ENCODE measurements around the gene CCNDBP1. TPM values are rescaled to one million over a fixed set of nuclear protein-coding genes. Genes with fewer than 3 reads are reported as not detected.

Gene CCNDBP1
- total RNA-seq, 2 experiments from 2014 or later: 92.3 to 103 TPM

DNA sequence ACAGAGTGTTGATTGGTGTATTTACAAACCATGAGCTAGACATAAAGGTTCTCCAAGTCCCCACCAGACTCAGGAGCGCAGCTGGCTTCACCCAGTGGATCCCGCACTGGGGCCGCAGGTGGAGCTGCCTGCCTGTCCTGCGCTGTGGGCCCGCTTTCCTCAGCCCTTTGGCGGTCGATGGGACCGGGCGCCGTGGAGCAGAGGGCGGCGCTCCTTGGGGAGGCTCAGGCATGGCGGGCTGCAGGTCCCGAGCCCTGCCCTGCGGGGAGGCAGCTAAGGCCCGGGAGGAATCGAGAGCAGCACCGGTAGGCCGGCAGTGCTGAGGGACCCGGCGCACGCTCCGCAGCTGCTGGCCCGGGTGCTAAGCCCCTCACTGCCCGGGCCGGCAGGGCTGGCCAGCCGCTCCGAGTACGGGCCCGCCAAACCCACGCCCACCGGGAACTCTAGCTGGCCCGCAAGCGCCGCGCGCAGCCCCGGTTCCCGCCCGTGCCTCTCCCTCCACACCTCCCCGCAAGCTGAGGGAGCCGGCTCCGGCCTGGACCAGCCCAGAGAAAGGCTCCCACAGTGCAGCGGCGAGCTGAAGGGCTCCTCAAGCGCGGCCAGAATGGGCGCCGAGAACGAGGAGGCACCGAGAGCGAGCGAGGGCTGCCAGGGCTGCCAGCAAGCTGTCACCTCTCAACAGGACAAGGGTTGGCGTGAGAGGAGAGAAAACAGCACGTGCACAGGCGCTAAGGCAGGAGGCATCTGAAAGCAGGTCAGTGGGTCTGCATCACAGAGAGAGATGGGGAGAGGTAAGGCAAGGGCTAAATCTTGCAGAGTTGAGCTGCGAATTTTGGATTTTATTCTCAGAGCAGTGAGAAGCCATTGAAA is 41.5 kb downstream of the CCNDBP1 start:
- peaks cover 3% of the 10 kb centered on the region for H3K4me1 ChIP-seq (ENCODE audit: insufficient read depth, low read length)
- Mint-ChIP-seq H3K27ac (no peak overlapping the region), H3K9me3 (no peaks in the 10 kb centered on the region), H3K4me3 (no peak overlapping the region), H3K36me3 (ENCODE audit: low read depth) (no peaks in the 10 kb centered on the region), H3K27me3 (peaks cover 11% of the 10 kb centered on the region), H3K4me1 (ENCODE audit: low read depth) (peaks cover 6% of the 10 kb centered on the region)
- ChIA-PET POLR2A (no interaction called here), CTCF (interaction anchor here (1.4 to 2.7 kb wide), 2 partner anchors 22 to 58 kb away, joined by 3 to 28 read pairs; no protein-coding TSS in a partner anchor)
- intact Hi-C loops (cut with DNase I, micrococcal nuclease): no loop called here
- H3K36me3 ChIP-seq (ENCODE audit: insufficient read depth, low read length): no peaks in the 10 kb centered on the region
- no peaks in the 10 kb centered on the region for H3K27me3 ChIP-seq (ENCODE audit: control insufficient read depth in 1 of 2, insufficient read depth in 2 of 2, low read length in 2 of 2)
- H3K4me3 ChIP-seq (ENCODE audit: low read length): no peak overlapping the region
- H3K27ac ChIP-seq (ENCODE audit: low read depth in 1 of 2, low read length in 2 of 2): no peak overlapping the region
- DNase-seq (no peak), ATAC-seq (ENCODE audit: poor library complexity) (no peak)
- TF ChIP-seq, protein P1, sequence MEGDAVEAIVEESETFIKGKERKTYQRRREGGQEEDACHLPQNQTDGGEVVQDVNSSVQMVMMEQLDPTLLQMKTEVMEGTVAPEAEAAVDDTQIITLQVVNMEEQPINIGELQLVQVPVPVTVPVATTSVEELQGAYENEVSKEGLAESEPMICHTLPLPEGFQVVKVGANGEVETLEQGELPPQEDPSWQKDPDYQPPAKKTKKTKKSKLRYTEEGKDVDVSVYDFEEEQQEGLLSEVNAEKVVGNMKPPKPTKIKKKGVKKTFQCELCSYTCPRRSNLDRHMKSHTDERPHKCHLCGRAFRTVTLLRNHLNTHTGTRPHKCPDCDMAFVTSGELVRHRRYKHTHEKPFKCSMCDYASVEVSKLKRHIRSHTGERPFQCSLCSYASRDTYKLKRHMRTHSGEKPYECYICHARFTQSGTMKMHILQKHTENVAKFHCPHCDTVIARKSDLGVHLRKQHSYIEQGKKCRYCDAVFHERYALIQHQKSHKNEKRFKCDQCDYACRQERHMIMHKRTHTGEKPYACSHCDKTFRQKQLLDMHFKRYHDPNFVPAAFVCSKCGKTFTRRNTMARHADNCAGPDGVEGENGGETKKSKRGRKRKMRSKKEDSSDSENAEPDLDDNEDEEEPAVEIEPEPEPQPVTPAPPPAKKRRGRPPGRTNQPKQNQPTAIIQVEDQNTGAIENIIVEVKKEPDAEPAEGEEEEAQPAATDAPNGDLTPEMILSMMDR (IDR thresholded peaks at IDR 0.05): no peak
- no peaks in the 10 kb centered on the region for H3K9me3 ChIP-seq (ENCODE audit: control insufficient read depth in 1 of 2, insufficient read depth in 1 of 2, low read length in 2 of 2)

DNA sequence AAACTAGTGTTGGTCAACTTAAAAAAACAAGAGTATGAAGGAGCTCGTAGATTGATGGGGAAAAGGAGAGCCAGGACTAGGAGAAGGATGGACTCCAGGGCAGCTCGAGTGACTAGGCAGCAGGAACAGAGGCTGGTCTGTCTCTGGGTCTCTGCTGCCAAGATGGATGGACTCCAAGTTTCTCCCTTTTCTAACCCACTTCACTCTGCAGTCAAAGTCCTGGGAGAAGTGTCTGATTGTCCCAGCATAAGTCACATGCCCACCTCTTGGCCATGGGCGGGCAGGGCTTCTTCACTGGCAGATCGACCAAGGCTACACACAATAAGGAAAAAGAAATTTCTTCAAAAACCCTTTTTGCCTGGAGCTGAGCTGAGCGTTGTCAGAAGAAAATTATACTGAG is 44.8 kb downstream of the CCNDBP1 start:
- no peak for DNase-seq
- H3K36me3 ChIP-seq (ENCODE audit: insufficient read depth, low read length): no peaks in the 10 kb centered on the region
- H3K27me3 ChIP-seq (ENCODE audit: control insufficient read depth in 1 of 2, insufficient read depth in 2 of 2, low read length in 2 of 2): peaks cover 0 to 4% of the 10 kb centered on the region in 2 experiments
- ATAC-seq (ENCODE audit: poor library complexity): no peak
- H3K4me3 Mint-ChIP-seq: no peak overlapping the region
- no peak overlapping the region for H3K4me3 ChIP-seq (ENCODE audit: low read length)
- H3K27ac Mint-ChIP-seq: no peak overlapping the region
- H3K36me3 Mint-ChIP-seq (ENCODE audit: low read depth): no peaks in the 10 kb centered on the region
- H3K4me1 ChIP-seq (ENCODE audit: insufficient read depth, low read length): peaks cover 3% of the 10 kb centered on the region
- intact Hi-C loops (cut with DNase I, micrococcal nuclease): no loop called here
- peaks cover 6% of the 10 kb centered on the region for H3K27me3 Mint-ChIP-seq
- TF ChIP-seq, protein P1 (IDR thresholded peaks at IDR 0.05): no peak
- H3K27ac ChIP-seq (ENCODE audit: low read depth in 1 of 2, low read length in 2 of 2): no peak overlapping the region
- H3K9me3 Mint-ChIP-seq: no peaks in the 10 kb centered on the region
- CTCF ChIA-PET: interaction anchor here (1.3 kb wide), 1 partner anchor 15 kb away, joined by 3 read pairs; no protein-coding TSS in a partner anchor
- POLR2A ChIA-PET: interaction anchor here (0.6 to 0.7 kb wide), 2 partner anchors 26 to 155 kb away, joined by 3 read pairs; no protein-coding TSS in a partner anchor
- peaks cover 6% of the 10 kb centered on the region for H3K4me1 Mint-ChIP-seq (ENCODE audit: low read depth)
- no peaks in the 10 kb centered on the region for H3K9me3 ChIP-seq (ENCODE audit: control insufficient read depth in 1 of 2, insufficient read depth in 1 of 2, low read length in 2 of 2)

DNA sequence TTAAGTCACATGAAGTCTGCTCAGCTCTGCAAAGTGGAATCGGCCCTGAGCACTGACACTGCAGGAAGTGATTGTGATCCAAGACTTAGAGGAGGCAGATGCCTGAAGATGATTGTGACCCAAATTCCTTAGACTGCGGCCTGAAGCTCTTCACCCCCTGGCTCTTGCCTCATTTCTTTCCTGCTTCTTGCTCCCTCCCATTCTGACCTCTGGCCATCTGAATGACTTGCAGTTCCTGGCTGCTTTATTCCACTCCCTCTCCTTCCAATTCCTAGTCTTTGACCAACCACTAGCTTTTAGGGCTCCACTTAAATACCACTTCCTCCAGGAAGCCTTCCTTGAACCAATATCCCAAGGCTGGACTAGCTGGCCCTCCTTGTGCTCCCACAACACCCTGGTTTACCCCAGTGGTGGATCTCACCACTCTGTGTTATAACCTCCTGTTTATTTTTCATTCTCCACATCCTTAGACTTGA is 45.5 kb downstream of the CCNDBP1 start:
- peaks cover 2% of the 10 kb centered on the region for H3K27me3 Mint-ChIP-seq
- H3K4me1 Mint-ChIP-seq (ENCODE audit: low read depth): peaks cover 1% of the 10 kb centered on the region
- no peak overlapping the region for H3K4me3 Mint-ChIP-seq
- POLR2A ChIA-PET: no interaction called here
- Histone ChIP-seq H3K4me1 (ENCODE audit: insufficient read depth, low read length) (peaks cover 1% of the 10 kb centered on the region), H3K9me3 (ENCODE audit: control insufficient read depth in 1 of 2, insufficient read depth in 1 of 2, low read length in 2 of 2) (no peaks in the 10 kb centered on the region), H3K4me3 (ENCODE audit: low read length) (no peak overlapping the region), H3K27ac (ENCODE audit: low read depth in 1 of 2, low read length in 2 of 2) (no peak overlapping the region), H3K27me3 (ENCODE audit: control insufficient read depth in 1 of 2, insufficient read depth in 2 of 2, low read length in 2 of 2) (peaks cover 0 to 4% of the 10 kb centered on the region in 2 experiments), H3K36me3 (ENCODE audit: insufficient read depth, low read length) (no peaks in the 10 kb centered on the region)
- TF ChIP-seq, protein P1 (IDR thresholded peaks at IDR 0.05): no peak
- CTCF ChIA-PET: interaction anchor here (1.3 kb wide), 1 partner anchor 15 kb away, joined by 3 read pairs; no protein-coding TSS in a partner anchor
- ATAC-seq (ENCODE audit: poor library complexity) (no peak), DNase-seq (no peak)
- H3K9me3 Mint-ChIP-seq: no peaks in the 10 kb centered on the region
- intact Hi-C loops (cut with DNase I, micrococcal nuclease): no loop called here
- no peak overlapping the region for H3K27ac Mint-ChIP-seq
- no peaks in the 10 kb centered on the region for H3K36me3 Mint-ChIP-seq (ENCODE audit: low read depth)
